IMR-90 (cell line): ENCODE measurements around the gene EPHA6. TPM values are rescaled to one million over a fixed set of nuclear protein-coding genes. Genes with fewer than 3 reads are reported as not detected.
"Not testable (repeated sequence)": the region's sequence is repeated elsewhere in the genome, so short reads cannot be mapped to it uniquely, and the experiment has no call there.

ENCODE experiments used
- ATAC-seq: fragments of 200-7000 bp; cut with Tn5 transposase; 2 replicates; pipeline ENCODE4 v1.9.1; 2020; ENCODE audit warnings: low read depth, mild to moderate bottlenecking, moderate library complexity
- BruUV-seq: library from RNA; stranded (reverse); fragments of 400-500 nt; replicated peaks from 2 replicates; lab custom pipeline; 2021; lab: Mats Ljungman, UMichigan
- CTCF ChIA-PET: fragments of 300-600 bp; formaldehyde crosslinking; extraction: SDS; loops from one replicate; lab custom pipeline; 2021; ENCODE audit warnings: antibody characterized with exemption; lab: Yijun Ruan, JAX
- POLR2A ChIA-PET: fragments of 300-600 bp; sonication (Branson Sonifier 250); formaldehyde crosslinking; loops from one replicate; lab custom pipeline; 2022; ENCODE audit warnings: antibody characterized with exemption; ENCODE audit not compliant: unreplicated experiment; lab: Charles Lee
- DNase-seq: peaks from one replicate; pipeline ENCODE4 v3.0.0; 2013
- H2AFZ ChIP-seq: replicated peaks from 2 replicates; pipeline ENCODE3; 2013; ENCODE audit warnings: low read length, mild to moderate bottlenecking; ENCODE audit not compliant: poor library complexity
- H2AK5ac ChIP-seq: 2 replicates; pipeline ENCODE4 v1.6.1; 2013; ENCODE audit warnings: low read depth, low read length, inconsistent platforms
- H2AK9ac ChIP-seq: replicated peaks from 2 replicates; pipeline ENCODE3; 2013; ENCODE audit warnings: mild to moderate bottlenecking, low read depth, low read length, moderate library complexity; ENCODE audit not compliant: poor library complexity
- H2BK120ac ChIP-seq: 2 replicates; pipeline ENCODE4 v1.6.1; 2013; ENCODE audit warnings: low read depth, low read length, inconsistent platforms
- H2BK15ac ChIP-seq: 3 replicates; pipeline ENCODE4 v1.6.1; 2013; ENCODE audit warnings: low read depth, low read length, inconsistent platforms
- H2BK20ac ChIP-seq: 2 replicates; pipeline ENCODE4 v1.6.1; 2013; ENCODE audit warnings: low read depth, mild to moderate bottlenecking, inconsistent platforms, low read length, moderate library complexity
- H2BK5ac ChIP-seq: 2 replicates; pipeline ENCODE4 v1.6.1; 2013; ENCODE audit warnings: mild to moderate bottlenecking, low read depth, low read length, inconsistent platforms; ENCODE audit not compliant: poor library complexity, severe bottlenecking
- H3K14ac ChIP-seq: replicated peaks from 2 replicates; pipeline ENCODE4 v1.6.1; 2013; ENCODE audit warnings: low read depth, low read length, inconsistent platforms
- H3K18ac ChIP-seq: 2 replicates; pipeline ENCODE4 v1.6.1; 2013; ENCODE audit warnings: low read depth, low read length, control low read depth
- H3K23ac ChIP-seq: 2 replicates; pipeline ENCODE4 v1.6.1; 2013; ENCODE audit warnings: low read depth, low read length, inconsistent platforms
- H3K27ac ChIP-seq: 2 replicates; pipeline ENCODE4 v1.5.1; 2013; ENCODE audit warnings: mild to moderate bottlenecking, control low read depth, low read length; ENCODE audit not compliant: insufficient read depth
- H3K27me3 ChIP-seq: 2 replicates; pipeline ENCODE4 v1.6.1; 2013; ENCODE audit warnings: low read length; ENCODE audit not compliant: control insufficient read depth, insufficient read depth
- H3K36me3 ChIP-seq: 2 replicates; pipeline ENCODE4 v1.6.1; 2013; ENCODE audit warnings: low read length, mixed read lengths; ENCODE audit not compliant: control insufficient read depth, insufficient read depth
- H3K4ac ChIP-seq: 2 replicates; pipeline ENCODE4 v1.6.1; 2013; ENCODE audit warnings: low read depth, low read length, inconsistent platforms
- H3K4me1 ChIP-seq: 2 replicates; pipeline ENCODE4 v1.6.1; 2013; ENCODE audit warnings: low read length, mixed read lengths; ENCODE audit not compliant: control insufficient read depth, insufficient read depth
- H3K4me2 ChIP-seq: 2 replicates; pipeline ENCODE4 v1.6.1; 2013; ENCODE audit warnings: low read depth, mild to moderate bottlenecking, control low read depth, low read length, moderate library complexity
- H3K4me3 ChIP-seq: 2 replicates; pipeline ENCODE4 v1.5.1; 2013; ENCODE audit warnings: low read depth, mild to moderate bottlenecking, control low read depth, low read length, moderate library complexity; ENCODE audit not compliant: insufficient read depth
- H3K56ac ChIP-seq: 2 replicates; pipeline ENCODE4 v1.6.1; 2013; ENCODE audit warnings: low read length, inconsistent platforms; ENCODE audit not compliant: insufficient read depth; ENCODE audit errors: extremely low read depth
- H3K79me1 ChIP-seq, 2 experiments: 2 replicates each; pipeline ENCODE4 v1.6.1; 2013; ENCODE audit warnings: low read length in 2 of 2, inconsistent platforms in 1 of 2, low read depth in 1 of 2
- H3K9ac ChIP-seq: 2 replicates; pipeline ENCODE4 v1.6.1; 2013; ENCODE audit warnings: low read depth, low read length, control low read depth
- H3K9me1 ChIP-seq: 2 replicates; pipeline ENCODE4 v1.6.1; 2013; ENCODE audit warnings: low read length, inconsistent platforms; ENCODE audit not compliant: insufficient read depth
- H3K9me3 ChIP-seq: 2 replicates; pipeline ENCODE4 v1.6.1; 2013; ENCODE audit warnings: low read length; ENCODE audit not compliant: control insufficient read depth, insufficient read depth
- H4K20me1 ChIP-seq: 2 replicates; pipeline ENCODE4 v1.6.1; 2013; ENCODE audit warnings: low read length, inconsistent platforms; ENCODE audit not compliant: insufficient read depth
- H4K5ac ChIP-seq: 2 replicates; pipeline ENCODE4 v1.6.1; 2013; ENCODE audit warnings: mild to moderate bottlenecking, low read depth, low read length, control low read depth
- H4K8ac ChIP-seq, 2 experiments: 2 replicates each; pipeline ENCODE4 v1.6.1; 2013; ENCODE audit warnings: low read depth in 2 of 2, low read length in 2 of 2, control low read depth in 1 of 2, inconsistent platforms in 1 of 2
- H4K91ac ChIP-seq: 2 replicates; pipeline ENCODE4 v1.6.1; 2013; ENCODE audit warnings: low read depth, low read length, inconsistent platforms; ENCODE audit not compliant: insufficient read depth
- MAFK ChIP-seq: IDR thresholded peaks from 2 replicates; pipeline ENCODE4 v1.6.1; 2012; ENCODE audit warnings: low read depth, low read length, improper control_type of control experiment
- MAZ ChIP-seq: IDR thresholded peaks from 2 replicates; pipeline ENCODE4 v1.6.1; 2012; ENCODE audit warnings: low read depth, mild to moderate bottlenecking, low read length, improper control_type of control experiment, moderate library complexity, borderline replicate concordance
- POLR2A ChIP-seq: IDR thresholded peaks from 2 replicates; pipeline ENCODE4 v1.6.1; 2012; ENCODE audit warnings: mild to moderate bottlenecking, low read depth, low read length
- WGBS, 2 experiments: methylation state at CpG; one replicate each; pipeline versions ENCODE4 v1.1.5 to v1.1.7; 2013; ENCODE audit warnings: missing lambda C conversion rate in 2 of 2; ENCODE audit not compliant: insufficient read length in 1 of 2; ENCODE audit errors: extremely low coverage in 2 of 2; 5-methylcytosine and 5-hydroxymethylcytosine counted together
- dilution Hi-C: fragments of 300-500 bp; cut with HindIII; formaldehyde crosslinking; loops from one replicate; pipeline ENCODE4 v1.14.3; 2018; ENCODE audit warnings: low sequenced_read_pairs; ENCODE audit not compliant: unreplicated experiment
- in situ Hi-C: fragments of 300-500 bp; cut with MboI; formaldehyde crosslinking; loops from 3 replicates; pipeline ENCODE4 v1.14.3; 2019; ENCODE audit warnings: low sequenced_read_pairs, inconsistent platforms, mixed read lengths
- intact Hi-C: fragments of 100-400 bp; cut with micrococcal nuclease; formaldehyde crosslinking; loops from 2 replicates; pipeline ENCODE4 v1.10.0; 2022
- polyA plus RNA-seq, 3 experiments: library from polyadenylated mRNA; depleted of rRNA; stranded (reverse); fragments of >200 nt; gene quantifications; 2 replicates each; pipeline ENCODE4 v1.2.3, GENCODE V29; 2012; ENCODE audit warnings: low replicate concordance in 1 of 3
- total RNA-seq: library from RNA; depleted of rRNA; stranded (reverse); fragments of >200 nt; gene quantifications from 2 replicates; pipeline ENCODE4 v1.2.3, GENCODE V29; 2012

EPHA6 gene
- total and polyA plus RNA-seq, 2 of the 4 experiments (the other 2 are of a cell fraction), result not detected

DNA sequence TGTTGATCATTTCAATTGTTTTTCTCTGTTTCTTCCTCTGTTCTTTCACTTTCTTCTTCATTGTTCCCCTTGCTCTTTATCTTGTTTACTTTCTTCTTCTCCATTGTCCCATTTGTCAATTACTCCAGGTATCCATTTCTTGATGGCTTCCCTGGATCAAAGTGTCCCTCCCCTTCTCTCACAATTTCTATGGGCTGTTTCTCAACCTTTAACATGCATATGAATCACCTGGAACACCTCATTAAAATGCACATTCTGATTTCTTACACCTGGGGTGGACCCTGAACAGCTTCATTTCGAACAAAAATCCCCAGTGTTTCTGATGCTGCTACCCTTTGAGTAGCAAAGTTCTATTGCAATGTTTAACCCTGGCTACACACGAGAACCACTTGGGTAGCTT lies 454.8 kb downstream of the EPHA6 start:
- no peak overlapping the region for H2BK20ac ChIP-seq
- whole genome bisulfite sequencing, 2 experiments, result 0% methylated on average over 1 of the region's 2 CpGs; no CpG with 5 or more reads in 1 of the 2 experiments
- no peak overlapping the region for H3K4ac ChIP-seq
- dilution Hi-C loops (no loop called here), intact Hi-C loops (no loop called here), in situ Hi-C loops (no loop called here)
- no peak overlapping the region for H2BK5ac ChIP-seq
- POLR2A ChIA-PET, result no interaction called here
- no peak overlapping the region for H3K27ac ChIP-seq
- no peaks in the 10 kb centered on the region for H3K4me1 ChIP-seq
- no peaks in the 10 kb centered on the region for H3K79me1 ChIP-seq
- no peak overlapping the region for H3K56ac ChIP-seq
- no peak overlapping the region for H3K9ac ChIP-seq
- no peak overlapping the region for H3K4me3 ChIP-seq
- H3K18ac ChIP-seq, result no peak overlapping the region
- H2AK9ac ChIP-seq, result no peak overlapping the region
- no peak overlapping the region for H3K23ac ChIP-seq
- H4K5ac ChIP-seq, result no peak overlapping the region
- no peak for ATAC-seq
- H3K36me3 ChIP-seq, result no peaks in the 10 kb centered on the region
- CTCF ChIA-PET, result interaction anchor here (1.1 kb wide), 1 partner anchor 9 kb away, joined by 4 read pairs; no protein-coding TSS in a partner anchor
- H3K9me1 ChIP-seq, result no peaks in the 10 kb centered on the region
- no peaks in the 10 kb centered on the region for H3K27me3 ChIP-seq
- no peak overlapping the region for H3K4me2 ChIP-seq
- H2BK15ac ChIP-seq, result no peak overlapping the region
- TF ChIP-seq MAZ (no peak), MAFK (no peak), POLR2A (no peak)
- no peak overlapping the region for H4K8ac ChIP-seq
- H4K20me1 ChIP-seq, result no peaks in the 10 kb centered on the region
- no peak overlapping the region for H3K14ac ChIP-seq
- no peak overlapping the region for H2BK120ac ChIP-seq
- H3K9me3 ChIP-seq, result peaks cover 13% of the 10 kb centered on the region; the same call in 1 of the 2 replicates
- DNase-seq, result no peak
- H2AFZ ChIP-seq, result no peak overlapping the region
- no TSS peak for BruUV-seq
- H2AK5ac ChIP-seq, result no peak overlapping the region
- no peak overlapping the region for H4K91ac ChIP-seq

DNA sequence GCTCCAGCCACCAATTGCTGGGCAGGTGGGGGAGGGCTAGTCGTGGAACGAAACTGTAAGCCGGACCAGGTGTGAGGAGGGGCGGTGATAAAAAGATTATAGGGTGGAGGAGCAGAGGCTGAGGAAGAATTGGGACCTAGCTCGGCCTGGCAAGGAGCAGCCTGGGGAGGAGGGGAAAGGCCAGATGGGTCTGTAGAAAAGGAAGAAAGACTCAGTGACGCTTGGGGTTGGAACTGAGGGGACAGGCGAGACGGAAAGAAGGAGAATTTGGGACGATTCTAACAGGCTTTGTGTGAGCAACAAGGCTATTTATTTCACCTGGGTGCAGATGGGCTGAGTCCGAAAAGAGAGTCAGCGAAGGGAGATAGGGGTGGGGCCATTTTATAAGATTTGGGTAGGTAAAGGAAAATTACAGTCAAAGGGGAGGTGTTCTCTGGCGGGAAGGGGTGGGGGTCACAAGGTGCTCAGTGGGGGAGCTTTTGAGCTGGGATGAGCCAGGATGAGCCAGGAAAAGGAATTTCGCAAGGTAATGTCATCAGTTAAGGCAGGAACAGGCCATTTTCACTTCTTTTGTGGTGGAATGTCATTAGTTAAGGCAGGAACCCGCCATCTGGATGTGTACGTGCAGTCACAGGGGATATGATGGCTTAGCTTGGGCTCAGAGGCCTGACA lies 462.6 kb downstream of the EPHA6 start:
- BruUV-seq, H3K79me1 ChIP-seq, H4K8ac ChIP-seq, POLR2A ChIA-PET, H2BK5ac ChIP-seq, H4K91ac ChIP-seq, intact Hi-C loops, dilution Hi-C loops, H2AK9ac ChIP-seq, H3K9me3 ChIP-seq, H3K56ac ChIP-seq, H4K5ac ChIP-seq, H3K27ac ChIP-seq, H3K18ac ChIP-seq, H3K4me3 ChIP-seq, H2BK20ac ChIP-seq, H2AFZ ChIP-seq, ATAC-seq, H3K14ac ChIP-seq, H3K23ac ChIP-seq, H3K36me3 ChIP-seq, H3K27me3 ChIP-seq, H3K4me2 ChIP-seq, H2AK5ac ChIP-seq, H4K20me1 ChIP-seq, H3K4ac ChIP-seq, DNase-seq, H3K4me1 ChIP-seq, H2BK120ac ChIP-seq, CTCF ChIA-PET, in situ Hi-C loops, H3K9ac ChIP-seq, H3K9me1 ChIP-seq, H2BK15ac ChIP-seq: not testable (repeated sequence)
- 50% methylated on average over 9 of the region's 15 CpGs; no CpG with 5 or more reads in 1 of the 2 experiments for WGBS, 2 experiments
